Suprapubic skin (tissue), 3 donors: ENCODE data around the gene PDZRN3.

ENCODE experiments used
- CTCF ChIP-seq, 2 donors: fragments of 200-600 bp in 1 of 2; fragments of 450-650 bp in 1 of 2; sonication (generic) in 1 of 2; IDR thresholded peaks; one replicate each; pipeline ENCODE4 v1.5.1; 2016 to 2019; ENCODE audit warnings: antibody characterized with exemption in 2 of 2, mild to moderate bottlenecking in 1 of 2, moderate library complexity in 1 of 2
- EP300 ChIP-seq: sonication (generic); formaldehyde crosslinking; IDR thresholded peaks from one replicate; pipeline ENCODE4 v1.6.1; 2017; ENCODE audit warnings: antibody characterized with exemption
- POLR2A ChIP-seq, 2 donors: fragments of 450-650 bp; IDR thresholded peaks; one replicate each; pipeline ENCODE4 v1.6.1; 2017; ENCODE audit warnings: antibody characterized with exemption in 2 of 2, mild to moderate bottlenecking in 2 of 2, moderate library complexity in 2 of 2

- TF ChIP-seq CTCF (IDR thresholded peaks at IDR 0.05), result no peak
- TF ChIP-seq EP300, result no peak
- no peak for TF ChIP-seq POLR2A (IDR thresholded peaks at IDR 0.05)
Observed at GRCh38 chr3:73478858-73479257, 145.9 kb downstream of the PDZRN3 start.
